ENCODE results near the gene ZNF500. TPM values are rescaled to one million over a fixed set of nuclear protein-coding genes. Genes with fewer than 3 reads are reported as not detected.

ZNF500 gene
- total RNA-seq, 1 donor from 2014 or later = 14.6 TPM

DNA sequence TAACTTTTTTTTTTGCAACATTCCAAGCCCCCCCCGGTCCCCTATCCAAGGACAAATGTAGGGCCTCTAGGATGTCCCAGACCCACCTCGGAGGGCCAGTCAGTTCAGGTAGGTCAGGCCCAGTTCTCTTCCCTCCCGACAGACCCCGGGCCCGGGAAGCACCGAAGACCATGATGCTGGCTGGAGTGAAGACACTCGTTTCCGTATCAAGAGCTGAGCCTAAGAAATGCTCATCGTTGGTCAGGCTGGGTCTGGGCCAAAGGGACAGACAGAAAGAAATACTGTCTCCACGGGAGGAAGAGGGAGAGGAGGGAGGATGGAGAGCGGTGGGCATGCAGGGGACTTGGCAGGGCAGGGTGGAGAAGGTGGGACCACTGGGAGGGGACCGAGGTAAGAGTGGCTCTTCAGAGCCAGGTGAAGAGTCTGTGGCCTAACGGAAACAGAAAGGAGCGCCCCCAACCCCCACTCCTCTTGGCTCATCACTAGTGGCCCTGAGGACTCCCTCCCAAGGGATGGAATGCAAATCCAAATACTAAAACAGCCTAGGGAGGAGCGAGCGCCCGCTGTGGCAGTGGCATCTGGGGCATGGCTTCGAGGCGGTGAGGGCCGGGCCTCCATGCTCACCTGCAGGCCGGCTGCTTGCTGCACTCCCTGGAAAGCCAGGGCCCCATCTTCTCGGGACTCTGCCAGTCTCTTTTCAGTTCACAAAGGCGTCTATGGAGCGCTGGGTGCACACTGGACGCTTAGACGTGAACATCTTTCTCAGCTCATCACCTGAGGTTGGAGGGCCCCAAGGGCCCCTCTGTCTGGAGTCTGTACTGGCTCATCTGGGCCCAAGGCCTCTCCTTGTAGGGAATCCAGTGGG lies 37.2 kb upstream of the ZNF500 start:
- TF ChIP-seq EZH2 (IDR thresholded peaks at IDR 0.05; ENCODE audit: insufficient read depth, low read length) (no peak), CTCF (IDR thresholded peaks at IDR 0.05; ENCODE audit: insufficient read depth, low read depth, low read length) (no peak)
- DNase-seq (ENCODE audit: low read depth) (no peak), FAIRE-seq (no peak)
- H3K4me1 Mint-ChIP-seq (ENCODE audit: low read depth, unreplicated experiment) = peaks cover 17% of the 10 kb centered on the region
- Histone ChIP-seq H3K27me3 (ENCODE audit: insufficient read depth, low read length) (no peaks in the 10 kb centered on the region), H3K9me3 (ENCODE audit: insufficient read depth, low read depth, low read length) (no peaks in the 10 kb centered on the region), H2AFZ (ENCODE audit: low read depth, low read length) (no peak overlapping the region), H3K4me3 (ENCODE audit: insufficient read depth, low read depth, low read length) (no peak overlapping the region), H3K36me3 (ENCODE audit: insufficient read depth, low read length) (peaks cover 12% of the 10 kb centered on the region), H3K27ac (ENCODE audit: low read depth, low read length) (no peak overlapping the region), H3K9ac (ENCODE audit: low read length) (no peak overlapping the region), H3K4me1 (ENCODE audit: insufficient read depth, low read length) (peaks cover 10% of the 10 kb centered on the region), H3K4me2 (ENCODE audit: low read length) (no peak overlapping the region), H3K79me2 (ENCODE audit: insufficient read depth, low read length) (no peaks in the 10 kb centered on the region), H4K20me1 (ENCODE audit: insufficient read depth, low read length) (peaks cover 17% of the 10 kb centered on the region)
- H3K36me3 Mint-ChIP-seq (ENCODE audit: low read depth, unreplicated experiment) = peaks cover 3% of the 10 kb centered on the region
- H3K27ac Mint-ChIP-seq (ENCODE audit: unreplicated experiment) = peak overlapping the region; percentile 91
- peak overlapping the region; percentile 89 for H3K4me3 Mint-ChIP-seq (ENCODE audit: unreplicated experiment)
- no peaks in the 10 kb centered on the region for H3K9me3 Mint-ChIP-seq (ENCODE audit: unreplicated experiment)
- no peaks in the 10 kb centered on the region for H3K27me3 Mint-ChIP-seq (ENCODE audit: low read depth, unreplicated experiment)

DNA sequence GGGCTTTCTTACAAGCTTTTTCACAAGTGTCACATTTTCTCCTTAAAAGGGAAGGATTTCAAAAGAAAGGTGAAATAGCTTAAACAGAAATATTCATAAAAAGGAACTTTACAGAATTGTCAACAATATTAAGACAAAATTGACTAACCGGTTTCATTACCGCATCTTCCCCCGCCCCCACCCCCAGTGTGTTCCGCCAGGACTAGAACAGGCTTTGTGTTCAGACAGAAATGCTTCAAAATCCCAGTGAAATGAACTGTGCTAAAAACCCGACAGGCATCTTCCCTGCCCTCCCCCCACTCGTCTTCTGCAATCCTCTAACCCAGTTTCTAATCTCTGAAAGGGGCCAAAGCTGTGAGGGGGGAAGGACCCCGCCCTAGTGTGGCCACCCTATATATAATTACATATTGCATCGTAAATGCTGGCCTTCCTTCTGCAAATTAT lies 36.5 kb upstream of the ZNF500 start:
- no peak for FAIRE-seq

More for the DNA sequence above, 36.5 kb upstream of the ZNF500 start:
- Histone ChIP-seq H3K9ac (ENCODE audit: low read length) (peak overlapping the region; percentile 76), H3K27ac (ENCODE audit: low read depth, low read length) (no peak overlapping the region), H3K4me1 (ENCODE audit: insufficient read depth, low read length) (peaks cover 10% of the 10 kb centered on the region), H3K4me2 (ENCODE audit: low read length) (peak overlapping the region; percentile 96), H3K9me3 (ENCODE audit: insufficient read depth, low read depth, low read length) (no peaks in the 10 kb centered on the region), H3K79me2 (ENCODE audit: insufficient read depth, low read length) (no peaks in the 10 kb centered on the region), H3K4me3 (ENCODE audit: insufficient read depth, low read depth, low read length) (peak overlapping the region; percentile 71), H3K27me3 (ENCODE audit: insufficient read depth, low read length) (no peaks in the 10 kb centered on the region), H3K36me3 (ENCODE audit: insufficient read depth, low read length) (peaks cover 14% of the 10 kb centered on the region), H4K20me1 (ENCODE audit: insufficient read depth, low read length) (peaks cover 16% of the 10 kb centered on the region), H2AFZ (ENCODE audit: low read depth, low read length) (no peak overlapping the region)
- no peaks in the 10 kb centered on the region for H3K9me3 Mint-ChIP-seq (ENCODE audit: unreplicated experiment)
- peaks cover 7% of the 10 kb centered on the region for H3K36me3 Mint-ChIP-seq (ENCODE audit: low read depth, unreplicated experiment)
- H3K4me3 Mint-ChIP-seq (ENCODE audit: unreplicated experiment) = peak overlapping the region; percentile 89
- H3K27ac Mint-ChIP-seq (ENCODE audit: unreplicated experiment) = peak overlapping the region; percentile 91
- H3K27me3 Mint-ChIP-seq (ENCODE audit: low read depth, unreplicated experiment) = no peaks in the 10 kb centered on the region
- H3K4me1 Mint-ChIP-seq (ENCODE audit: low read depth, unreplicated experiment) = peaks cover 17% of the 10 kb centered on the region
- TF ChIP-seq CTCF (IDR thresholded peaks at IDR 0.05; ENCODE audit: insufficient read depth, low read depth, low read length) (no peak), EZH2 (IDR thresholded peaks at IDR 0.05; ENCODE audit: insufficient read depth, low read length) (no peak)
- DNase-seq (ENCODE audit: low read depth) = no peak

All from astrocyte (in vitro differentiated cells and primary cell).